Choroid plexus epithelial cell (primary cell): ENCODE measurements around the gene RBFOX1.

Source experiments
- DNase-seq: peaks from one replicate; pipeline ENCODE4 v3.0.0-alpha.2; 2010; ENCODE audit warnings: low read depth
- H3K4me3 ChIP-seq: 2 replicates; pipeline ENCODE4 v1.5.1; 2011; ENCODE audit warnings: low read depth, mild to moderate bottlenecking, control low read depth, low read length, moderate library complexity
- CTCF ChIP-seq: conservative IDR thresholded peaks from 2 replicates; pipeline ENCODE4 v1.5.1; 2011; ENCODE audit warnings: low read depth, mild to moderate bottlenecking, control low read depth, inconsistent platforms, low read length, moderate library complexity

The RBFOX1 gene

GRCh38 chr16:7521834-7522233 lies 189.2 kb downstream of the RBFOX1 start:
- H3K4me3 ChIP-seq, result no peak overlapping the region
- no peak for TF ChIP-seq CTCF
- DNase-seq, result no peak

GRCh38 chr16:7524419-7524818 lies 191.8 kb downstream of the RBFOX1 start:
- no peak overlapping the region for H3K4me3 ChIP-seq
- TF ChIP-seq CTCF, result no peak
- no peak for DNase-seq

- DNase-seq, result no peak
- TF ChIP-seq CTCF, result no peak
- H3K4me3 ChIP-seq, result no peak overlapping the region
Observed at GRCh38 chr16:7526736-7527135, 194.1 kb downstream of the RBFOX1 start.

GRCh38 chr16:7532534-7532933 lies 199.9 kb downstream of the RBFOX1 start:
- no peak overlapping the region for H3K4me3 ChIP-seq
- DNase-seq, result no peak
- TF ChIP-seq CTCF, result no peak

- no peak for TF ChIP-seq CTCF
Observed at GRCh38 chr16:7534749-7535148, 202.1 kb downstream of the RBFOX1 start.

GRCh38 chr16:7541026-7541425 lies 208.4 kb downstream of the RBFOX1 start:
- H3K4me3 ChIP-seq, result no peak overlapping the region
- TF ChIP-seq CTCF, result no peak
- no peak for DNase-seq

More at GRCh38 chr16:7534749-7535148, 202.1 kb downstream of the RBFOX1 start:
- no peak overlapping the region for H3K4me3 ChIP-seq
- no peak for DNase-seq

GRCh38 chr16:7545251-7545650 lies 212.6 kb downstream of the RBFOX1 start:
- no peak for TF ChIP-seq CTCF
- no peak for DNase-seq
- no peak overlapping the region for H3K4me3 ChIP-seq
